Measurements from ENCODE around the gene WWOX.

Gene WWOX

GRCh38 chr16:78278056-78278450 lies 178.6 kb downstream of the WWOX start:
- DNase-seq, result no peak

GRCh38 chr16:78281115-78281514 lies 181.7 kb downstream of the WWOX start:
- no peak for DNase-seq

- DNase-seq, result no peak
Measured at GRCh38 chr16:78283548-78284251, 184.2 kb downstream of the WWOX start.

- DNase-seq, result no peak
Measured at GRCh38 chr16:78284326-78284725, 184.9 kb downstream of the WWOX start.

GRCh38 chr16:78284957-78285434 lies 185.5 kb downstream of the WWOX start:
- DNase-seq, result no peak

- DNase-seq, result no peak
Measured at GRCh38 chr16:78285437-78285922, 186.0 kb downstream of the WWOX start.

- no peak for DNase-seq
Measured at GRCh38 chr16:78286065-78286464, 186.6 kb downstream of the WWOX start.

GRCh38 chr16:78288888-78289287 lies 189.4 kb downstream of the WWOX start:
- no peak for DNase-seq

GRCh38 chr16:78289373-78289772 lies 189.9 kb downstream of the WWOX start:
- no peak for DNase-seq

- DNase-seq, result no peak
Measured at GRCh38 chr16:78289844-78290277, 190.4 kb downstream of the WWOX start.

GRCh38 chr16:78290395-78290794 lies 190.9 kb downstream of the WWOX start:
- no peak for DNase-seq

GRCh38 chr16:78290872-78291591 lies 191.6 kb downstream of the WWOX start:
- no peak for DNase-seq

GRCh38 chr16:78291604-78292003 lies 192.2 kb downstream of the WWOX start:
- no peak for DNase-seq

- DNase-seq, result no peak
Measured at GRCh38 chr16:78292086-78292843, 192.8 kb downstream of the WWOX start.

GRCh38 chr16:78292844-78293380 lies 193.5 kb downstream of the WWOX start:
- DNase-seq, result no peak

- DNase-seq, result no peak
Measured at GRCh38 chr16:78294538-78295225, 195.2 kb downstream of the WWOX start.

GRCh38 chr16:78297066-78297666 lies 197.7 kb downstream of the WWOX start:
- DNase-seq, result no peak

GRCh38 chr16:78298986-78299385 lies 199.5 kb downstream of the WWOX start:
- no peak for DNase-seq

- no peak for DNase-seq
Measured at GRCh38 chr16:78300469-78300868, 201.0 kb downstream of the WWOX start.

GRCh38 chr16:78303946-78304345 lies 204.5 kb downstream of the WWOX start:
- no peak for DNase-seq

GRCh38 chr16:78306361-78306760 lies 206.9 kb downstream of the WWOX start:
- DNase-seq, result no peak

Measured in activated CD4-positive, alpha-beta T cell treated with anti-CD3 and anti-CD28 coated beads, Interleukin-2, Interleukin-6, amounts not matched to agents 100 ng/mL and 50 ng/mL, durations not matched to agents 16 hours and 8 hours (primary cell).